ENCODE results near the gene KLF13.

KLF13 gene

DNA sequence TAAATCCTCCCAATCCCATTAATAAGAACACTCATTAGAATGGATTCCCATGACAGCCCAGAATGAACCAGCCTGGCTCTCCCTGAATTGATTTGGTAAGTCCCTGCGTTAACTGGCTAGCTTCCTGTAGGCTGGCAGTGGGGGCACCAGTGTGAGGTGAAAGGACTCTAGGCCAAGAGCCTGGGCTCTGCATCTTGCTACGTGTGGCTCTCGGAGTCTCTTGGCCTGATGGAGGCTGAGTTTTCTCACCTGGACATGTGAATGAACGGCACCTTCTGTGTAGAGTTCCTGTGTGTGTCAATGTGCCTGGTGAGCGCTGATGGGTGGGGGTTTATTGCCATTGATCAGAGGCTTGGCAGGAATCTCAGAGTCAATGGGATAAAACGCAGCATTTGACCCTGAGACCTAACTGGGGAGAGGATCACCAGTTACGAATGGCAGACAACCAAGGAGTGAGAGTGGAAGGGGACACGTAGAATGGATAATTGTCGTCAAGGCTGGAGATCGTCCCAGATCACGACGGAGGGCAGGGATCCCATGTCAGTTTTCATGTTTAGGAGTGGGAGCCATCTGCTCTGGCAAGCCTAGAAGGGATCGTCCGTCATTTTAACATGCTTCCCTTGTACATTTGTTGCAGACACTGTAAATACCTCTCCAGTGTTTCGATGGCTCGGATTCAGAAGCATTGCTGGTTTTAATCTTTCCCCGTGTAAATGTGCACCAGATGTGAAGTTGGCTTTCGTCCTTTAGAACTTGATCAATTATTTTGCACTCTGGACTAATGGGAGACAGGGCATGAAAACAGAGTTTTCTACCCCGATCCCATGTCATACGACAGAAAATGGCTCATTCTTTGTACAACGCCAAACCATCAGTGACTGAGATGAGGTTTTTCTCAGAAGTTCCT is 9.0 kb upstream of the KLF13 start:
- no peak for DNase-seq

DNA sequence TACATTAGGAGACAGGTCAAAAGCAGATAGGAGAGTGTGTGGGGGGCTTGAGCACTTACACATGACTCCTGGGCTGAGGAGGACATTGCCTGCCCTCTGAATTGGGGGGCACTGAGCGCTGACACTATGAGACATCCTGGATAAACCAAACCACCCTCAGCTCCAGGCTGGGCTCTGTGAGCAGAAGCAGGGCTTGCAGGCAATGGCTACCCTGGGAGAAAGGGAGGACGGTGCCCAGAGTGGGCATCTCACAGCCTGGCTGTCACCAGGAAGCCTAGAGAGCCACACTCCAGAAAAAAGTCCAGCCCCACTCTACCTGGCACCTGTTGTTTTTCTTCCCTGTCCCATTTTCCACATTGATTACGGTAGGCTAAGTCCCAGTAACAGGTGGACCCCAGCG is 8.2 kb upstream of the KLF13 start:
- no peak for DNase-seq

DNA sequence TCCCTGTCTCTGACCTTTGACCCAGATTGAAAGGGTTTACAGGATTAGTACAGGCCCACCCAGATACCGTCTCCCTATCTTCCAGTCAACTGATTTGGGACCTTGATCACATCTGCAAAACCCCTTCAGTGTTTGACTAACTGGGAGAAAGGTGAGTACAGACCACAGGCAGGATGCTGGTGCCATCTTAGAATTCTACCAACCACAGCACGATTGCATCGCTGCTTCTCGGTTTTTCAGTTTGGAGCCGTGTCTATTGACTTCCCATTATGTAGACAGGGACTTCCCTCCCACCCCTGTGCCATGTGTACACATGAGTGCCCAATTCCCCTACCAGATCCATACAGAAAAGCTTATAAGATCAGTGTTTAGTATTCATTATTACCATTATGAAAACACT is 6.6 kb upstream of the KLF13 start:
- DNase-seq: no peak

DNA sequence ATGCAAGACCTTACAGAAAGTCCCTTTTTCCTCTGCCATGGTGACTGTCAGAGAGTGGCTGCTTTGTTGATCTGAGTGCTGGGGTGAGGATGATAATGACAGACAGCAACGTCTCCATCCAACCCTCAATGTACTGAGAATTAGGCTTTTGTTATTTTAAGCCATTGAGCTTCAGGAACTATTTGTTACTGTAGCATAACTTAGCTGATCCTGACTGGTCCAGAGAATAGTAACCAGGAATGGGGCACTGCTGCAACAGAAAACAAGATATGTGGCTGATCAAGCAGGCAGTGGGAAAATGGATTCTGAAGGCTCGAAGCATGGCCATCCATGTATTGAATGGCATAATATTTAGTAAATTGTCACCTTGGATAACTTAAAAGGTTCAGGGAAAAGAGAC is 5.2 kb upstream of the KLF13 start:
- no peak for DNase-seq

GRCh38 chr15:31322504-31322903 is 4.1 kb upstream of the KLF13 start:
- DNase-seq: no peak

- no peak for DNase-seq
These were observed 3.0 kb upstream of the KLF13 start for GRCh38 chr15:31323627-31324026.

DNA sequence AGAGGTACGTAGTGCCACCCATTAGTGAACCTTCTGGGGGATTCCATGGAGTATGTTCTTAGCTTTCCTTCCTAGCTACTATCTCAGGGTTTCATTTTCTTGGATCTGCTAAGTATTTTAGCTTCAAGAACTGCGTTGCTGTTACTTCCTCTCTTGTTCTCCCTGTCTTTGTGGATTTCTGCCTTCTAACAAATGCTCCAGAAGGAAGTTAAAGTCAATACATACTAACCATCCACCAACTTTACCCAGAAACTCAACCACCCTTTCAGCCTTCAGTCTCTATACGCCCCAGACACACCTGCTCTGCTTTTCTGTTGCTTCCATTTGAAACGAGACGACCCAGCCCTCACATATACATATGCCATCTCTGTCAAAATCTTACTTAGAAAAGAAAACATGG is 2.4 kb upstream of the KLF13 start:
- DNase-seq: no peak

- DNase-seq: no peak
These were observed 1.6 kb upstream of the KLF13 start for GRCh38 chr15:31324806-31325594.

GRCh38 chr15:31325595-31326155 is 960 bp upstream of the KLF13 start:
- DNase-seq: peak; percentile 78

- DNase-seq: peak; percentile 87
These were observed 437 bp downstream of the KLF13 start for GRCh38 chr15:31326875-31327668.

GRCh38 chr15:31327669-31328427 is 1.2 kb downstream of the KLF13 start:
- DNase-seq: peak; percentile 52

DNA sequence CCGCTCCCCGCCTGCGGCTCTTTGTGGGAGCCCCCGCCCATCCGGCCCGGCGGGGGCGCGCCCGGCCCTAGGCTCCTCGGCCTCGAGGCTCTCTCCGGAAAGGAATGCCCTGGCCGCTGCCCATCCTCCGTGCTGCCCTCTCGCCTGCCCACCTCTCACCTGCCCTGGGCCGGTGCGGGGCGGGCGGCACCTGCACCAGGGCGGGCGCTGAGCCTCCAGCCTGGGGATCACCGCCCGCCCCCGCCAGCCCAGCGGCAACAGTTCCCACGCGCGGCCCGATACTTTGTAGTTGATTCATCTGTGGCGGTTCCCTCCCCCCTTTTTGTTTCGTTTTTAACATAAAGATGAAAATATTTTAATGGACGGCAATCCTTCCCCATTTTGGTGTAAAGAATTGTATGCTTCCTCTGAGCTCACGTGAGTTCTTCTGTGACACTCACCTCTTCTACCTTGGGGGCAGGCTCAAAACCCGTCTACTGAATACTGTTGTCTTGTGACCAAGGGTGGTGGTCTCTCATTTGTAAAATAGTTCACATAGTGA is 1.9 kb downstream of the KLF13 start:
- no peak for DNase-seq

DNA sequence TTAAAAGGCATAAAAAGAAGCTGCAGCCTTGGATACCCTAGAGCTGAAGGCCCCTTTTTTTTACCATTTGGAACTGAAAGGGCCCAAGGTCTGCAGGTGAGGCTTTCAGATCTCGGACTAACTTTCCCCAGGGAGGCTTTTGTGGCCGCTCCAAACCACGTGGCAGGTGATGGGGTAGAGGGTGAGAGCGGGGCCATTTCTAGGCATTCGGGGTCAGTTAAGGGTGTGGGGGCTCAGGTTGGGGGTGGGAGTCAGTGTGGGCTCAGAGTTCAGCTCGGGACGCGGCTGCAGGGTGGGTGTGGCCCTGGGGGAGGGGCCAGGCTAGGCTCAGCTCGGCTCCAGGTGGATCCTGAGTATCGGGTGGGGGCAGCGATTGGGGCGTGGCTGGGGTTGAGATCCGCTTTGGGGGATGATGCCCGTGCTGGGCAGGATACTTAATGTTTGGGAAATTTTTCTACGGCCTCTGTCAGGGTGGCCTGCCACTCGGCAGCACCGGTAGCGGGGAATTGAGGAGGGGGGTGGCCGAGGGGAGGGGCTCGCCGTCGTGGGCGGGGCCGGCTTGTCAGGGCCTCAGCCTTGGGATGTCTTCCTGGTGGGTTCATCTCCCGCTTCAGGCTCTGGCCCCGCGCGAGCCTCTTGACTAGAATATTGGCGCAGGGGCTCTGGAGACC is 2.5 kb downstream of the KLF13 start:
- no peak for DNase-seq

GRCh38 chr15:31329640-31330010 is 3.0 kb downstream of the KLF13 start:
- DNase-seq: no peak

DNA sequence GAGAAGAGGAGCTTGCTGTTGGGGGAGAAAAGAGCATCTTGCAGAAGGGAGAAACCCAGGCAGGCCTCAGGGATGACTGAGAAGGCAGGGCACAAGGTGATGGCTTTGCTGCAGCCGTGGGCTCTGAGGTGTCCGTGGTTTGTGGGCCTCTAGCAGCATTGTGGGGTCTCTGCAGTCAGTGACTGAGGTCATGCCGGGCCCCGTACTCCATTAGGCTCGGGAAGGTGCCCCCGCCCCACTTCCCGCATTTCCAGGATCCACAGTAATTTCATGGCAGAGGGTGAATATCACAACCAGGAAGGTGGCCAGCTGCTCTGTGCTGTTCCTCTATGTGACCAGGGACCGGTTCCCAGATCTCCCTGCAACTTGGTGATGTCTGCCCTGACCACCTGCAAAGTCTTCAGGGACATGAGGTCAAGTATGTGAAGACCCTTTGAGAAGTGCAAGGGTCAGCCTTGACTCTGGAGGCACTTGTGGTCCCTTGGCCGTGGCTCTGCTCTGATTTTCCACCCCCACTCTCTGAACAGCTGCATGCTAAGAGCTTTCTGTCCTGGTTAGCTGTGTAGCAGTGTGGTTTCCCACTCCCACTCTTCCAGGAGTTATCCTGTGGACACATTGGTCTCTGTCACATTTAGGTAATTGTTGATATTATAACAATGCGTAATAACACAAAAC is 3.6 kb downstream of the KLF13 start:
- DNase-seq: no peak

GRCh38 chr15:31330836-31331235 is 4.2 kb downstream of the KLF13 start:
- DNase-seq: no peak

- DNase-seq: no peak
These were observed 4.8 kb downstream of the KLF13 start for GRCh38 chr15:31331389-31331788.

DNA sequence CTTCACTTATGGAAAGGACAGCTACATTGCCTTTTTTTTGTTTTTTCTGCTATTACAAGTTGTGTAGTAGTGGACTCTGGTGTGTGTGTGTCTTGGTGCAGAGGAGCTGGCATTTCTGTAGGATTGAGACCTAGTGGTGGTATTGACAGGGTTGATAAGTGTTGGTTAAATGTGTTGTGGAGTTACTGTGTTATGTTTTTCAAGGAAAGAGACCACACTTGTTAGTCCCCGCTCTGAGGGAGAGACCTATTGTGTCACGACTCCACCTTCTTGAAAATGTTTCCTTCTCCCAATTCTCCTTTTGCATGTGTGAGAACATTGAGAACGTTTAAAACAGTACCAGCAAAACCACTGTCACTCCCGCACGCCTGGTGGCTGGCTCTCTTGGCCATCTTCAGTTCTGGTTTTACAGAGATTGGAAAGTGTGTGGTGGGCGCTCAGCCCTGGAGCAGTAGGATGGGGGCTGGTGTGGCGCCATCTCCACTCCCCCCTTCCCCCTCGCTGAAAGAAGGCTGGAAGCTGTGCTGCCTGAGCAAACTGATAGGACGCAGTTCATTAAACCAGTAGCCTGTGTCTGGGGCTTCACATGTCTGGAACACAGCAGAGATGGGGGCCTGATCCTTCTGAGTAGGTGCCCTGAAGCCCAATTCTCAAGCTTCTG is 5.5 kb downstream of the KLF13 start:
- DNase-seq: no peak

DNA sequence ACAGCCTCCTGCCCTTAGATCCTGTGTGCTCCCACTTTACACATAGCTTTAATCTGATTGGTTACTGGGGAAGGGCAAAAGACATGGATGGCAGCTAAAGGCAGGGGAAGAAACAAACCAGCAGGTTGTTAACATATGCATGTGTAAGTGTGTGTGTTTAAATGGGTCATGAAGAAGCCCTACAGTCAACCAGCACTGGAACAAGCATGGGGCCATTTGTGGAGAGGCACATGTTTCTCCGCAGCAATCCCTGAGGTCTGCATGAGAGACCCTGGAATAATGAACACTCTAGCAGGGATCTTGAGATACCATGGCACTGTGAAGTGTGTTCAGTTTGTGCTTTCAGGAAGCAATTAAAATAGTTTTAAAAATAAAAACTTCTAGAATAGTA is 6.0 kb downstream of the KLF13 start:
- DNase-seq: no peak

DNA sequence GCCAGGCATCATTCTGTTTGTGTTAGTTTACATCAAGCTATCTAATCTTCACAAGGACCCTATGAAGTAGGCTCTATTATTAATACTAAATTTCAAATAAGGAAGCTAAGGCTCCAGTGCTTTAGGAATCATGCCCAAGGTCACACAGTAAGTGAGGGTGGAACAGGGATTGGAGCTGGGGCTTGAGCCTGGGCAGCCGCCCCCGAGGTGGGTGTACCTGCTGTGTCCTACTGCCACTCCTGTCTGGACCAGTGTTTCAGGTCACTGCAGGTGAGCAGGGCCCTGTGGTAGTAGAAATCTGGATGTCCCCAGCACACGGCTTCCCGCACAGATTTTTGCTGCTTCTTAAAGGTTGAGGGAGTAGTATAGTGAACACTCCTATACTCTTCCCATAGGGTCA is 6.5 kb downstream of the KLF13 start:
- DNase-seq: no peak

All from midbrain (tissue), 1 donor.